Activated CD8-positive, alpha-beta memory T cell treated with anti-CD3 and anti-CD28 coated beads, Interleukin-2, amount 50 U/mL, for 4 hours (primary cell): ENCODE measurements around the gene PSEN2.

ENCODE experiments used
- DNase-seq: peaks from one replicate; pipeline ENCODE4 v3.0.0-alpha.2; 2020

PSEN2 gene

GRCh38 chr1:226867461-226868054, 2.9 kb upstream of the PSEN2 start:
- DNase-seq, result no peak

- DNase-seq, result no peak
Observed at GRCh38 chr1:226868726-226869125, 1.7 kb upstream of the PSEN2 start.

GRCh38 chr1:226870026-226870400, 403 bp upstream of the PSEN2 start:
- DNase-seq, result no peak

GRCh38 chr1:226871636-226872327, 1.4 kb downstream of the PSEN2 start:
- no peak for DNase-seq

- no peak for DNase-seq
Observed at GRCh38 chr1:226872437-226872836, 2.0 kb downstream of the PSEN2 start.

GRCh38 chr1:226873771-226874578, 3.6 kb downstream of the PSEN2 start:
- DNase-seq, result no peak

GRCh38 chr1:226874579-226875425, 4.4 kb downstream of the PSEN2 start:
- no peak for DNase-seq

- no peak for DNase-seq
Observed at GRCh38 chr1:226875641-226876295, 5.4 kb downstream of the PSEN2 start.

- DNase-seq, result no peak
Observed at GRCh38 chr1:226877669-226878068, 7.3 kb downstream of the PSEN2 start.

GRCh38 chr1:226880372-226881287, 10.2 kb downstream of the PSEN2 start:
- DNase-seq, result no peak

GRCh38 chr1:226881515-226882185, 11.2 kb downstream of the PSEN2 start:
- DNase-seq, result no peak

- DNase-seq, result no peak
Observed at GRCh38 chr1:226882187-226882586, 11.8 kb downstream of the PSEN2 start.

- DNase-seq, result no peak
Observed at GRCh38 chr1:226882631-226883409, 12.4 kb downstream of the PSEN2 start.

- no peak for DNase-seq
Observed at GRCh38 chr1:226883630-226884029, 13.2 kb downstream of the PSEN2 start.

- no peak for DNase-seq
Observed at GRCh38 chr1:226884116-226884625, 13.8 kb downstream of the PSEN2 start.

GRCh38 chr1:226884966-226885820, 14.8 kb downstream of the PSEN2 start:
- DNase-seq, result no peak

- no peak for DNase-seq
Observed at GRCh38 chr1:226886122-226886901, 15.9 kb downstream of the PSEN2 start.

- DNase-seq, result no peak
Observed at GRCh38 chr1:226887006-226887405, 16.6 kb downstream of the PSEN2 start.
